CD4-positive, alpha-beta T cell treated with Interleukin-21 for 1 hour (primary cell): ENCODE results near the gene ZIC5.
"Not testable (repeated sequence)": the region's sequence is repeated elsewhere in the genome, so short reads cannot be mapped to it uniquely, and the experiment has no call there.

Source experiments
- DNase-seq: peaks from one replicate; pipeline ENCODE4 v3.0.0-alpha.2; 2020

ZIC5 gene

DNA sequence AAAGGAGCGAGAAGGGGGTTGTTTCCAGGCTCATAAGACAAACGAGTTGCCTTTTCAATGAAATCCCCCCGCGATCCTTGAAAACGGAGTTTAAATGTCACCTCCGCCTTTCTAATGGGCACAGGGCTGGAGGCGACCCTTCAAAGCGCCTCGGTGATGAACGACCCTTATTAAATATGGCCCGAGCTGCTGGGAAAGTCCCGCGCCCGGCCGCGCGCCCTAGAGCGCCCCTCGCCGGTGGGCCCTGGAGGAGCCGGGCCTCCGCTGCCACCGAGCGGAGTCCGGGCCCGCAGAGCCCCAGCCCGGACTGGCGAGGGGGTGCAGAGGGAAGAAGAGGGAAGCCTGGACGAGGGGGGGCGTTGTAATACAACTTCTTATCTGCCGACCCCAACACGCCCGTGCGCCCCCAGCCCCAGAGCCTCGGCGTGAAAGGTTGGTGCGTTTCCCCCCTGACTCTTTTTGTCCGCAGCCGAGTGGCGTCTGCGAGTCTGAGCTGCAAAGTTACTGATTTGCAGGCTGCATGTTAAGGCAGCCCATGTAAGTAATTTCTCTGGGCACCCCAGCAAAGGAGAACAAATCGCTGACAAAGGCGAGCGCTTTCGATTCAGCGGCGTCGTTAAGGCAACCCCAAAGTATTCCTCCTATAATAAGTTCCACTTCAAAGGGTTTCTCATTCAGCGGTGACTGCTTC, 11.9 kb downstream of the ZIC5 start:
- no peak for DNase-seq

DNA sequence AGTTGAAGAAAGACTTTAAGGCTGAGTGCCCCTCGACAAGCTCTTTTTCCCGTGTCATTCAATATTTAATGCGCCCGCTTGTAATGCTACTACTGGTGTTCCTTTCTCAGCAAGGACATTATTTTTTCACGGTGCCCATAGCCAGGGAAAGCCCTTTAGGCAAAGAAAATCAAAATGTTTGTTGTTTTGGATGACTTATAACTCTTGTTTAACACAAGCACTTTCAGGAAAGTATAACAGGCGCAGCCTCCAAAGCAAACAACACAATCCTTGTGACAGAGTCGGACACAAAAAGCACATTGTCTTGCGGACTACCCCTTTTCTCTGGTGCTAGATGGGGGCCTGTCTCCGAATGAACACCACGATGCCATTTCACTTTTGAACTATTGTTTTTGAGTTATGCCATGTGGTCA, 12.4 kb downstream of the ZIC5 start:
- no peak for DNase-seq

DNA sequence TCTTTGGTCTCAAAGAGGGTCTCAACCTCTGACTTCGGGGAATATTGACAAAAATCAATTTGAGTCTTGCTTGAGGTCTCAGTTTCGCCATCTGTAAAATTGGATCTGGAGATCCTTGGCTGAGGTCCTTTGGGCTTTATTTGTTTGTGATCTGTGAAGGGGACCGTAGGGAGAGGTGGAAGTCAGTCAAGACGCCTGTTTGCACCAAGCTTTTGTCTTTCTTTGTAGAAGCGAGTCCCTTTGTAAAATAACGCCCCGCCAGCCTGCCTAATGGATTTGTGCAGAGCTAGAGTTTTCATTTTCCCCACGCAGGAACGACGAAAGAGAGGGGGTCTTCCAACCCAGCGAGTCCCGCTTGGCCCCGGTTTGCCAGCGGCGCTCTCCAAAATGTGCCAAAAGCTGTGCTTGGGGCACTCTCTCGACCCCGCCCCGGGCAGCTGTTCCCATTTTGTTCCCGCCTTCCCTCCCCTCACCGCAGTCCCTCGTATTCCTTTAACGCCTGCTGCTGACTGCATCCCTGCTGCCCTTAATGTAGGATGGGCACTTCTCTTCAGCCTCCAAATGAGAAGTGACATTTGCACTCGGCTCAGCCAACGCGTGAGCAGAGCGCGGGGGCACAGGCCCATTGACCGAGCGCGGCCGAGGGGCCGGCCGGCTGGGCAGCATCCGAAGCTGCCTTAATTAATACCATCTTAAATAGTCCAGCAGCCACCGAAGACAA, 13.0 kb downstream of the ZIC5 start:
- DNase-seq, result no peak

DNA sequence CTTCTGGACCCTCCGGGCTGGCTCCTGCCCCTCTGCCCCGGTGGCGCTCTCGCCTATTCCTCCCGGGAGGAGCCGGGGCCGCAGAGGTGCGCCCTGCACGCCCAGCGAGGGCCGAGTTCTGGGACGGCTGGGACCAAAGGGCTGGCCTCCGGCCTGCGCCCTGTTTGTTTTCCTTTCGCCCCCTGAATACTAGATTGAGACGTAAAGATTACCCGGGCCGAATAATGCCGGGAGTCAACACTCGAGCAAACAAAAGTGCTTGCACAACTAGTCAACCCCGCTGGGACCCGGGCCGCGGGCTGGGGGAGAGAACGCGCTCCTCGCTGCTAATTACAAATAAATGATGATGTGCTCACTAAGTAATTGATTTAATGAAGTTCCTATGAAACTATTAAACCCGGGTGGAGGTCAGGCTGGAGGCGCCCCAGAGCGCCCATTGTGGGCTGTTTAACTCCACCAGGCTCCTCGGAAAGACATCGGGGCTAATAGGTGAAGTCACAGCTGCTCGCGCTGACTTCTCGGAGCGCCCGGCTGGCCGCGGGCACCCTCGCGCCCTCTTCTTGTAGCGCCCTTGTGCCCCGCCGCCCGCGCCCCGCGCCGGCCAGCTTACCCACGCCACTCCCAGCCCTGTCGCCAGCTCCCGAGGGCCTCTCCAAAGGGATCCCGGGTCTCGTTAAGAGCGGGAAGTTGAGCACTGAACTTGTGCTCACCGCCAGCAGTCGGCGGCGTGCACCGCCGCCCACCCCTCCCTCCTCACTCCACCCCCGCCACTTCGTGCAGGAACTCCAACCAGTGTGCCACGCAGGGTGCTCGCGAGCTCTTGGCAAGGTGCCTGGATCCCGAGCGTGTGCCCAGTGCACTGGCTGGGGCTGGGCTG, 14.9 kb downstream of the ZIC5 start:
- no peak for DNase-seq

DNA sequence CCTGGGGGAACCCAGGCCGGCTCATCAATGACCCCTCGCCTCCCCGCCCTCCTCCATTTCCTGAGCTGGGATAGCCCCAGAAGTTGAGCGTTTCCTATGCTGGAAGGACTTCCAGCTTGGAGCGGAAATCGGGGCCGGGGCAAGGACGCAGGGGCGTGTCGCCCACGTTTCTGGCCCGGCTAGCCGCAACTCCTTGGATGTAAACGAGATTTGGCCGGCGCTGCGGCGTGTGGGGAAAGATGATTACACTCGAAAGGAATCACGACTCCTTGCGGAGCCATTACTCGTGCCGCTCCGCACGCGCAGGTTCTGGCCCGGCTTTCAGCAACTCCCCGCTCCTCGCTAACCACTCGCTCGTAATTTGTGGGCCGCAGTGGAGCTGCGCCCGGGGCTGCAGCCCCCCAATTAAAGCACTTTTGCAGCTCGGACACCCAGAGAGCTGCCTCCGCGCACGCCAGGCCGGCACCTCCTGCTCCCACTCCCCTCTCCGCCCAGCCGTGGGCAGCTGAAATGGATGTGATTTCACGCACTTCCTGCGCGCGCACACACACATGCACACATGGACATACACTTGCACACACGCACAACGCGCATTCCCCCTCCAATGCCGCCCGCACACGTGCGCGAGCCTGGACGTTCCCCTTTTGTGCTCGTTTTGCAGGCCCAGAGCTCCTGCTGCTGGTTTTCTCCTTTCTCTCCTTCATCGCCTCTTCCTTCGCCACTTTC, 15.7 kb downstream of the ZIC5 start:
- DNase-seq, result no peak

DNA sequence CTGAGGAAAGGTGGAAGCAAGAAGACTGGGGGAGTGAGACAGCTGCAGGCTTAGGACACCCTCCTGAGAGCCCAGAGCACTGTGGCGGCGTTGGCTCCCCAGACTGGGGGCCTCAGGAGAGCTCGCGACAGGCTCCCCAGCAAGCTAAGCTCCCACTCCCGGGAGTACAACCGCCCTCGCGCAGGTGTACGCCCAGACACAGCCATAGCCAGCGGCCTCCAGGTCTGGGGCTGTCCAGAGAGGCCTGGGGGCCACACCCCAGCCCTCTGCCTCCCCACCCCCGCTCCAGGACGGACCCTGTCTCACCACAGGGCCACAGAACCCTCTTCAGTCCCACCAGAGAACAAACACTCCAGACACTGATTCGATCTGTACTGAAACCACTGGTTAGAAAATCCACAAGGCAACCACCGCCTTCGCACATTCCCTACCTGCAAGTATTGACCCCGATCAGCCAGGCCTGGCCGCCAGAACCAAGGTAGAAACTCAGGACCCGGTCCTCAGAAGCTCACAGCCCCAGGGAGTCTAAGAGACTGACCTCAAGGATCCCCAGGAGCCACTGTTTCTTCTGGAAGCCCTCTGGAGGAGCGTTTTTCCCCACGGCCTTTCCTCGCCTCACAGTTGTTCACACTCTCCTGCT, 16.3 kb downstream of the ZIC5 start:
- no peak for DNase-seq

DNA sequence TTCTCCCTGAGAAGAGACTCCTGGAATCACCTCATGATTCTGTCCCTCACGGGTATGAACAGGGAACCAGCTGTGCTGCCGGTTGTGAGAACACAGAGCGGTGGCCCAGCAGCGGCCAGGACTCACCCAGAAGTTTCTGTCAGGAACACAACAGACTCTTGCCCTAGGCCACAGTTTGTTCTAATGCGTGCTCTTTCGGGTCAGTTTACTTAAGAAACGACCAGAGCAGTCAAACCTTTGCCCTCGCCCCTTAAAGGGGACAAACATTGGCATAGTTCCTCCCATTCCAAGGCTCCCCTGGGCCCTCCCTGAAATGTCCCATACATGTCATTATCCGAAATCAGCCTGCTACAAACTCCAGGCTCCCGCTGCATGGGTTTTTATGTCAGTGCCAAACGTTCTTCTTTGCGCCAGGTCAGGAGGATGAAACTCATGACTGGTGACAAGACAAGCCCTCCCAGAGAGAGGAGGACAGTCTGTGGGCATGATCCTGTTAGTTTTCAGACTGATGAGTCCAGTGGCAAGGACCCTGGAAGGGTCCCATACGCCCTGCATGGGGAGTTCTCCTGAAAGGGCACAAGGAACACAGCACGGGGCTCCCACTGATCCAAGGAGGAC, 18.3 kb downstream of the ZIC5 start:
- DNase-seq, result no peak

DNA sequence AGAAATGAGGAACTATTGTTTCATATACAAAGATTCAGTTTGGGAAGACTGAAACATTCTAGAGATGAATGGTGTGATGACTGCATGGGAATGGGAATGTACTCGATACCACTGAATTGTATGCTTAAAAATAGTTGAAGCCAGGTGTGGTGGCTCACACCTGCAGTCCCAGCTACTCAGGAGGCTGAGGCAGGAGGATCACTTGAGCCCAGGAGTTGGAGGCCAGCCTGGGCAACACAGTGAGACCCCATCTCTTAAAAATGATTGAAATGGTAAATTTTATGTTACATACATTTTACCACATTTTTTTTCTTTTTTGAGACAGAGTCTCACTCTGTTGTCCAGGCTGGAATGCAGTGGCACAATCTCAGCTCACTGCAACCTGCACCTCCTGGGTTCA, 19.9 kb downstream of the ZIC5 start:
- DNase-seq, result not testable (repeated sequence)

DNA sequence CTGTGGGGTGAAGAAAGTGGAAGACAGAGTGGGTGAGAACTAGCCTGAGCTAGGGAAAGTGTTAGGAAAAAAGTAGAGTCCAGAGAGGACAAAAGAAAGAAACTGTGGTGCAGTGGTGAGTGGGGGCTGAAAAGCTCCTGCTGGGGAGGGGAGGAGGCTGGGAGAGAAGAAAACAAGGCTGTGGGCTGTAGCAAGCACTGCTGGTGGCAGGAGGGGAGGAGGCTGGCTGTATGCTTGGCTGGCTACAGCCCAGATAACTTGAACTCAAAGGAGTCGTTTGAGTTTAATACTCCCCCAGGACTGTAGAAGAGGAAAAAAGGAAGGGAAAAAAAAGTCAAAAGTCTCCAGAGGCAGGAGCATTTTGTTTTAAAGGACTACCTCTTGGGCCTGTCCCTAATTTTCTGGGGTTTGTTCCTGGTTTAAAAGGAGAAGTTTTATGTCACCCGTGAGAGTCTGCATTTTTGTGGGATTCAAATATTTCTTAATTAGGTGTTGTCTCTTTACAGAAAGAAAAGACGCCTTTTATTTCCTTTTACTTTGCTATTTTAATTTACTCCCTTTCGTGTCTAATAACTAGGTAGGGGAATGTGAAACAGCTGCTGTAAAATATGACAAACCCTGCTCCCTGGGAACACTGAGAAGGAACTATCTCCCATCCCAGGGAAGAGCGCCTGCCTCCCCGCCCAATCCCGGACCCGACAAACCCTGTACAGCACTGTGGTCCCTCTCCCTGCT, 21.7 kb downstream of the ZIC5 start:
- no peak for DNase-seq

DNA sequence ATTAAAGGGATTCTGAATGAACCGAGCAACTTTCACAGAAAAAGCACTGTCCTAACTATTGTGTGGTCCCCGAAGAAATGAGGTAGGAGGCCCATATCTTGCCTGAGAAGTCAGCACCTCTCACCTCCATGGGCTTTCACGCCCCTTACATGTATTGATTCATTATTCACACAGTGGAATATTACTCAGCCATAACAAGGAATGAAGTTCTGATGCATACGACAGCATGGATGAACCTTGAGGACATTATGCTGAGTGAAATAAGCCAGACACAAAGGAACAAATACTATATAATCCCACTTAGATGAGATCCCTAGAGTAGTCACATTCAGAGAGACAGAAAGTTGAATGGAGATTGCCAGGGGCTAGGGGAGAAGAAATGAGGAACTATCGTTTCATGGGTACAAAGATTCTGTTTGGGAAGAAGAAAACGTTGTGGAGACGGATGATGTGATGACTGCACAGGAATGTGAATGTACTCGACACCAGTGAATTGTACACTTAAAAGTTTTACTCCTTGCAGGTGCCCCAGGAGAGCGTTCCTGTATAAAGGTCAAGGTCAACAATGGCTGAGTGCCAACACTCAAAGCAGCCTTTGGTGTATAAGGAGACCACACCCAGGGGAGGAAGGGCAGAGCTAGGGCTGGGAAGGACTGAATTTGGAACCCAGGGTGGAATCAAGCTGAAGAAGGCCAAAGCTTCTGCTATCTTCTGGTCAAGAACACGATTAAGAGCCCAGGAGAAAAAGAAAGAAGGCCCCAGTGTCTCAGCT, 22.5 kb downstream of the ZIC5 start:
- no peak for DNase-seq

DNA sequence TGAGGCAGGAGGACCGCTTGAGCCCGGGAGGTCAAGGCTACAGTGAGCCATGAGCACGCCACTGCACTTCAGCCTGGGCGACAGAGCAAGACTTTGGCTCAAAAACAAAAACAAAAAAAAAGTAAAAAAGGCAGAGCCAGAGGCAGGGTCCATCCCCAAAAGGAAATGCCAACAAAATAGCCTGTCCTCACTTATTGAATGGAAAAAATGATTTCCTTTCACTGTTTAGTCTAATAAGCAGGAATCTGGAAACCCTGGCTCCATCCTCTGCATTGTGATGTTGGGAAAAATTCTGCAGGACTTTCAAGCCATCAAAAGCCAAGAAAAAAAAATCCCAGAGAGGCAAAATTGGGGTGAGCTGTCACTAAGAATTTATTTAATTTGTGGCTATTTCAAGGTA, 23.2 kb downstream of the ZIC5 start:
- no peak for DNase-seq

DNA sequence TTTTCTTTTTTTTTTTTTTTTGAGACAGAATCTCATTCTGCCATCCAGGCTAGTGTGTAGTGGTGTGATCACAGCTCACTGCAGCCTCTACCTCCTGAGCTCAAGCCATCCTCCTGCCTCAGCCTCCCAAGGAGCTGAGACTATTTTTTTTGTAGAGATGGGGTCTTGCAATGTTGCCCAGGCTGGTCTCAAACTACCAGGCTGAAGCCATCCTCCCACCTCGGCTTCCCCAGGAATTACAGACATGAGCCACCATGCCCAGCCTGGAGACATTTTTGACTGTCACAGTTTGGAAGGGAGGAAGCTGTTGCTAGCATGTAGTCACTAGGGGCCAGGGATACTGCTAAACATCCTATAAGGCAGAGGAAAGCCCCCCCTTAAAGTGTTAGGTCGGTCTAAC, 23.9 kb downstream of the ZIC5 start:
- no peak for DNase-seq

DNA sequence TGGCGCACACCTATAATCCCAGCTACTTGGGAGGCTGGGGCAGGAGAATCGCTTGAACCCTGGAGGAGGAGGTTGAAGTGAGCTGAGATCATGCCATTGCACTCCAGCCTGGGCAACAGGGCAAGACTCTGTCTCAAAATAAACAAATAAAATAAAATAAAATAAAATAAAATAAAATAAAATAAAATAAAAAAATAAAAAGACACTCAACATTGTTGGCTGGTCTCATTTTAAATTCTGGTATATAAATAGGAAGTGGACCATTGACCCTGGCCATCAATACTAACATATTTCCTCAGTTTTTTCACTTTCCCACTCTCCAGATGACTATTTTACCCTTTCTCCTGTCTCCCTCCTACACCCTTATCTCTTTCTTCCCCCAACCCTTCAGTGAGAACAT, 26.1 kb downstream of the ZIC5 start:
- not testable (repeated sequence) for DNase-seq

DNA sequence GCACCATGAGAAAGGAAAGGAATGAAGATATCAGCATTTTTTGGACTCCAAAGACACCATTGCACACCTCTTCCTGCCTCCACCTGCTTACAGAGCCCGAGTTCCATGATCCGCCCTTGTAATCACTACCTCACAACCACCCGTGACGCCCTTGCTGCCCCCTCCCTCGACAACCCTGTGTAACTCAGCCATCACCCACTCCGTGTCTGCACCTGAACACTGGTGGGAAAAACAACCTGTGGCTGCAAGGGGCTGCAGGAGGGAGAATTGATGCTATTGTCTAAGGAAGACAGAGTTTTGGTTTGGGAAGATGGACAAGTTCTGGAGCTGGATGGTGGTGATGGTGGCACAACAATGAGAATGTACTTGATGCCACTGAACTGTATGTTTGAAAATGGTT, 27.0 kb downstream of the ZIC5 start:
- DNase-seq, result no peak

DNA sequence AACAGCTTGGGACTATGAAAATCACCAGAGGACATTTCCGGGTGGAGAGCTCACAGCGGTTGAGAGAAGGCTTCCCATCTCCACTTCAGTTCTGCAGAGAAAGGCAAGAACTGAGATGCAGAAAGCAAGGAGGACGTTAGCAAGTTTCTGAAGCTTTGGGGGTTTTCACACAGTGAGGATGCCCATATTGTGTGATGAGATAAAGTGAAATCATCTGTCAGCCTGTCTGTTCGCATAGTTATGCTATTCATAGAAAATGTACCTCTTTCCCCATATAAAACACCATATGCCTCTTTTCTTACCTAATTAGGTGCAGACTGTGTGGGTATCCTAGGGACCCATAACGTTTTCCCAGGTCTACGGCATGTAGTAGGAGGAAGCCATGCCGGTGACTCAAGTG, 27.5 kb downstream of the ZIC5 start:
- DNase-seq, result no peak

DNA sequence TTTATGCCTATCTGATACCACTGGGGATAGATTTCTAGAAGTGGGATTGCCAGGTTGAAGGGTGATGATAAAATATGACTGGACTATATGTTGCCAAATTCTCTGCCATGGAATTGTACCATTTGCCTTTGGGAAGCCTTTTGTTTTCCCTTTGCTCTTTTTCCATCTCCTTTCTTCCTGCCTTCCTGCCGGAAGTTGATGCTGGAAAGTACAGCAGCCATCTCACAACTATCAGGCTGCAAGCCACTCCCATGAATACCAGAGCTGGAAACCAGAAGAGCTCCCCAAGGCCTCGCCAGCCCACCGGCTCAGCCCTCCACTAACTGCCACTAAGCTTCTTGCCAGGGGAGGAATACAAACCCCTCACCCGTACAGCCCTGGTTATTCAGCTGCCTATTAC, 29.7 kb downstream of the ZIC5 start:
- DNase-seq, result no peak

DNA sequence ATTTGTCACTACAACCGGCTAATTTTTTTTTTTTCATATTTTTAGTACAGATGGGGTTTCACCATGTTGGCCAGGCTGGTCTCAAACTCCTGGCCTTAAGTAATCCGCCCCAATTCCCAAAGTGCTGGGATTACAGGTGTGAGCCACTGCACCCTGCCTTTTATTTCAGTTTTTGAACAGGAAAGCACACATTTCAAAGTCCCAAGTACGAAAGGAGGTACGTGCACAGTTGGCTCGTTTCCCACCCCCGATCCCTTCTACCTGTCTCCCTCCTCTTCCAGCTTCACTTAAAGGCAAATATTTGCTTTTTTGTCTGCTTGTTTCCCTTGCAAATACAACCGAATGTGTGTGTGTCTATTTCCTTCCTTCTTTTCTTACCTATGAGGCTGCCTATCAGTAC, 30.5 kb downstream of the ZIC5 start:
- DNase-seq, result no peak

DNA sequence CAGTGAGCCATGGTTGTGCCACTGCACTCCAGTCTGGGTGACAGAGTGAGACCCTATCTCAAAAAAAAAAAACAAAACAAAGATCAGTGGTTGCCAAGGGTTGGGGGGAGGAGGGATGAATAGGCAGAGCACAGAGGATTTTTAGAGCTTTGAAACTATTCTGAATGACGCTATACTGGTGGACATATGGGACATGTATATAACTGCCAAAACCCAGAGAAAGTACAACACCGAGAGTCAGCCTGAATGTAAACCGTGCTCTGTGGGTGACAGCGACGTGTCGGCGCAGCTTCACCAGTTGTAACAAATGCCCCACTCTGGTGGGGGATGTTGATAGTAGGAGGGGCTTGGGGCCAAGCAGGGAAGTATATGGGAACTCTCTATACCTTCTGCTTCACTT, 32.9 kb downstream of the ZIC5 start:
- DNase-seq, result no peak

DNA sequence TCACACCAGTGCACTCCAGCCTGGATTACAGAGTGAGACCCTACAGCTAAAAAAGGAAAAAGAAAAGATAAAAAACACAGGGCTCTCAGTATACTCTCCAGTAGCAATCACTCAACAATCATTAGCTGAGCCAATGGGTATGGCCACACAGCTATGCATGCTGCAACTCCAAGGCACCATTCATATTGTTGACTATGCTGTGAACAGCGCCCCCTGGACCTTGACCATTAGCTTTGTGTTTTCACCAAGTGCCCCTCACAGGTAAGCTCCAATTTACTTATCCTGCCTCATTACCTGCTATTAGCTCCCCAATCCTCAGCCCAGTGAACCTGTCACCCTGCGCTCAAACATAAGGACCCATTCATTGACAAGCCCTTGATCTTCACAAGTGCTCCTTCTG, 35.8 kb downstream of the ZIC5 start:
- no peak for DNase-seq

DNA sequence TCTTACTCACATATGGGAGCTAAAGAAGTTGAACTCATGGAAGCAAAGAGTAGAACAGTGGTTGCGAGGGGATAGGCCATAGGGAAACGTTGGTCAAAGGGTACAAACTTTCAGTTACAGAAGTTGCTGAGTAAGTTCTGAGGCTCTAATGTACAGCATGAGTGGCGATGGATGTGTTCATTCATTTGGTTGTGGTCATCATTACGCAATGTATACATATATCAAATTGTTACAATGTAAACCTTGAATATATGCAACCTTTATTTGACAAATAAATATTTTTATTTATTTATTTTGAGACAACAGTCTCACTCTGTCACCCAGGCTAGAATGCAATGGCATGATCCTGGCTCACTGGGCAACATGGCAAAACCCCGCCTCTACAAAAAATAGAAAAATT, 38.7 kb downstream of the ZIC5 start:
- DNase-seq, result no peak

DNA sequence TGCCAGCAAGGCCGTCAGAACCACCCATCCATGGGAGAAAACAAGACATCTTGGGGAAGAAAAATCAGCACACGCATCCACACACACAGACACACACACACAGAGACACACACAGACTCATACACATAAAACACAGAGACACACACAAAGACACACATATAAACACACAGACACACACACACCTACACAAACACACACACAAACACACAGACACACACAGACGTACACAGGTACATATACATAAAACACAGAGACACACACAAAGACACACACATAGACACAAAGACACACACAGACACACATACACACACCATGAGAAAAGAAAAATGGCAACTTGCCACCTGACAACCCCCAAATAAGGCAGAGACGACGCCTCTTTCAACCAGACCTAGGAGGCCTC, 40.6 kb downstream of the ZIC5 start:
- no peak for DNase-seq
